H1 (cell line): ENCODE data around the gene ARHGEF7. TPM values are rescaled to one million over a fixed set of nuclear protein-coding genes. Genes with fewer than 3 reads are reported as not detected.

Source experiments
- CTCF ChIA-PET: fragments of 300-600 bp; sonication (Branson Sonifier 250); formaldehyde crosslinking; loops from one replicate; lab custom pipeline; 2021; ENCODE audit not compliant: partially characterized antibody; lab: Charles Lee
- POLR2A ChIA-PET: fragments of 300-600 bp; sonication (Branson Sonifier 250); formaldehyde crosslinking; loops from one replicate; lab custom pipeline; 2021; ENCODE audit warnings: inconsistent platforms; ENCODE audit not compliant: partially characterized antibody; lab: Charles Lee
- DNase-seq, 2 experiments: peaks; one replicate each; pipeline versions ENCODE4 v3.0.0 to v3.0.0-alpha.2; 2010 to 2022; ENCODE audit warnings: low spot score in 2 of 2, low read depth in 1 of 2, mixed read lengths in 1 of 2
- FAIRE-seq: peaks from 2 replicates; lab custom pipeline; 2011; peaks lifted over from hg19 to GRCh38; lab: Jason Lieb, UNC
- H2AFZ ChIP-seq: 2 replicates; pipeline ENCODE4 v1.8.1; 2012; ENCODE audit warnings: low read length, inconsistent platforms
- H2AK5ac ChIP-seq: 2 replicates; pipeline ENCODE4 v1.6.1; 2013; ENCODE audit warnings: low read depth, low read length
- H2BK120ac ChIP-seq: replicated peaks from 2 replicates; pipeline ENCODE3; 2013; ENCODE audit warnings: low read depth, low read length, inconsistent platforms
- H2BK12ac ChIP-seq: 2 replicates; pipeline ENCODE4 v1.6.1; 2013; ENCODE audit warnings: low read depth, low read length
- H2BK15ac ChIP-seq: 2 replicates; pipeline ENCODE4 v1.6.1; 2013; ENCODE audit warnings: low read length
- H2BK20ac ChIP-seq: 2 replicates; pipeline ENCODE4 v1.6.1; 2013; ENCODE audit warnings: low read length
- H2BK5ac ChIP-seq: 2 replicates; pipeline ENCODE4 v1.6.1; 2013; ENCODE audit warnings: low read depth, low read length
- H3K14ac ChIP-seq: 2 replicates; pipeline ENCODE4 v1.6.1; 2013; ENCODE audit warnings: inconsistent platforms; ENCODE audit not compliant: insufficient read length
- H3K18ac ChIP-seq: 2 replicates; pipeline ENCODE4 v1.6.1; 2013; ENCODE audit warnings: low read length; ENCODE audit errors: extremely low read depth
- H3K23ac ChIP-seq: 2 replicates; pipeline ENCODE4 v1.6.1; 2013; ENCODE audit warnings: inconsistent platforms; ENCODE audit not compliant: insufficient read length
- H3K23me2 ChIP-seq: 2 replicates; pipeline ENCODE4 v1.6.1; 2013; ENCODE audit warnings: low read depth, low read length
- H3K27ac ChIP-seq: 2 replicates; pipeline ENCODE4 v1.6.1; 2011; ENCODE audit warnings: low read depth, low read length, inconsistent platforms
- H3K27me3 ChIP-seq, 4 experiments: replicated peaks in 1 of 4; 1 replicate in 1 of 4; 2 replicates in 3 of 4; pipeline versions ENCODE4 v1.6.1 to v1.8.1; 2011 to 2013; ENCODE audit warnings: low read length in 3 of 4, mild to moderate bottlenecking in 3 of 4, inconsistent platforms in 2 of 4, mixed read lengths in 2 of 4, moderate library complexity in 1 of 4; ENCODE audit not compliant: control insufficient read depth in 3 of 4, insufficient read depth in 3 of 4; ENCODE audit errors: extremely low read depth in 1 of 4
- H3K36me3 ChIP-seq, 4 experiments: 2 replicates each; pipeline versions ENCODE4 v1.6.1 to v1.8.1; 2011 to 2013; ENCODE audit warnings: mild to moderate bottlenecking in 4 of 4, low read length in 3 of 4, moderate library complexity in 2 of 4, control low read depth in 1 of 4, inconsistent platforms in 1 of 4; ENCODE audit not compliant: insufficient read depth in 4 of 4, control insufficient read depth in 2 of 4
- H3K4ac ChIP-seq: replicated peaks from 2 replicates; pipeline ENCODE3; 2013; ENCODE audit warnings: low read length, low read depth, mixed read lengths, inconsistent platforms; ENCODE audit not compliant: insufficient read length
- H3K4me1 ChIP-seq, 4 experiments: replicated peaks in 1 of 4; 1 replicate in 1 of 4; 2 replicates in 3 of 4; pipeline versions ENCODE4 v1.6.1 to v1.8.1; 2011 to 2013; ENCODE audit warnings: low read length in 3 of 4, inconsistent platforms in 2 of 4, mixed read lengths in 1 of 4; ENCODE audit not compliant: insufficient read depth in 4 of 4, control insufficient read depth in 3 of 4
- H3K4me2 ChIP-seq, 2 experiments: 2 replicates each; pipeline versions ENCODE4 v1.6.1 to v1.8.1; 2011 to 2013; ENCODE audit warnings: low read depth in 2 of 2, low read length in 2 of 2, control low read depth in 1 of 2, inconsistent platforms in 1 of 2, mild to moderate bottlenecking in 1 of 2; ENCODE audit not compliant: insufficient read depth in 1 of 2
- H3K4me3 ChIP-seq, 4 experiments: fragments of 200-600, 300-600 bp in 1 of 4; sonication (generic), shearing (Covaris generic), sonication (Bioruptor Twin) in 1 of 4; 2 replicates each; pipeline versions ENCODE4 v1.5.1 to v1.8.1; 2011 to 2016; ENCODE audit warnings: low read length in 4 of 4, low read depth in 3 of 4, control low read depth in 2 of 4, inconsistent platforms in 2 of 4, mild to moderate bottlenecking in 2 of 4, mixed read lengths in 1 of 4, moderate library complexity in 1 of 4; ENCODE audit not compliant: insufficient read depth in 2 of 4; ENCODE audit errors: extremely low read depth in 1 of 4
- H3K56ac ChIP-seq: replicated peaks from 2 replicates; pipeline ENCODE3; 2013; ENCODE audit warnings: low read depth, mild to moderate bottlenecking, mixed read lengths, low read length, inconsistent platforms; ENCODE audit not compliant: insufficient read length
- H3K79me1 ChIP-seq: 2 replicates; pipeline ENCODE4 v1.6.1; 2013; ENCODE audit warnings: low read depth, low read length, control low read depth
- H3K79me2 ChIP-seq, 2 experiments: 2 replicates each; pipeline versions ENCODE4 v1.6.1 to v1.8.1; 2012 to 2013; ENCODE audit warnings: low read length in 2 of 2, mild to moderate bottlenecking in 2 of 2, inconsistent platforms in 1 of 2; ENCODE audit not compliant: insufficient read depth in 2 of 2, control insufficient read depth in 1 of 2
- H3K9ac ChIP-seq, 4 experiments: replicated peaks in 1 of 4; 1 replicate in 1 of 4; 2 replicates in 3 of 4; pipeline versions ENCODE4 v1.6.1 to v1.8.1; 2011 to 2013; ENCODE audit warnings: low read depth in 3 of 4, low read length in 3 of 4, control low read depth in 2 of 4, mild to moderate bottlenecking in 2 of 4, moderate library complexity in 2 of 4, inconsistent platforms in 1 of 4; ENCODE audit errors: extremely low read depth in 1 of 4
- H3K9me3 ChIP-seq, 2 experiments: 2 replicates each; pipeline versions ENCODE4 v1.6.1 to v1.8.1; 2012 to 2013; ENCODE audit warnings: mild to moderate bottlenecking in 2 of 2, moderate library complexity in 2 of 2, control low read depth in 1 of 2, inconsistent platforms in 1 of 2, low read depth in 1 of 2, low read length in 1 of 2, mixed read lengths in 1 of 2; ENCODE audit not compliant: insufficient read depth in 2 of 2
- H4K20me1 ChIP-seq, 2 experiments: replicated peaks in 1 of 2; 2 replicates each; pipeline versions ENCODE3 to v1.8.1; 2011 to 2013; ENCODE audit warnings: inconsistent platforms in 2 of 2, low read length in 2 of 2, mild to moderate bottlenecking in 1 of 2; ENCODE audit not compliant: insufficient read depth in 2 of 2, control insufficient read depth in 1 of 2
- H4K5ac ChIP-seq: 2 replicates; pipeline ENCODE4 v1.6.1; 2013; ENCODE audit warnings: low read length, low read depth, mixed read lengths, inconsistent platforms; ENCODE audit not compliant: insufficient read length
- H4K8ac ChIP-seq: 2 replicates; pipeline ENCODE4 v1.8.0; 2013; ENCODE audit warnings: mild to moderate bottlenecking, moderate library complexity, low read length, inconsistent platforms; ENCODE audit not compliant: insufficient read depth; ENCODE audit errors: extremely low read depth
- H4K91ac ChIP-seq: replicated peaks from 2 replicates; pipeline ENCODE3; 2013; ENCODE audit warnings: low read length, mixed read lengths, inconsistent platforms; ENCODE audit not compliant: insufficient read length
- CTCF ChIP-seq, 3 experiments: IDR thresholded peaks; 1 replicate in 2 of 3; 2 replicates in 1 of 3; pipeline versions ENCODE4 v1.5.1 to v1.6.1; 2011; ENCODE audit warnings: low read length in 3 of 3, mild to moderate bottlenecking in 3 of 3, inconsistent platforms in 2 of 3, low read depth in 1 of 3, moderate library complexity in 1 of 3; ENCODE audit not compliant: insufficient read depth in 1 of 3; ENCODE audit errors: control extremely low read depth in 1 of 3
- GABPA ChIP-seq: IDR thresholded peaks from 2 replicates; pipeline ENCODE4 v1.6.1; 2011; ENCODE audit warnings: mild to moderate bottlenecking, low read length, moderate library complexity, borderline replicate concordance; ENCODE audit not compliant: insufficient read depth
- NANOG ChIP-seq: IDR thresholded peaks from 2 replicates; pipeline ENCODE4 v1.6.1; 2011; ENCODE audit warnings: low read length, low read depth, mild to moderate bottlenecking, inconsistent platforms; ENCODE audit not compliant: insufficient read depth, poor library complexity, severe bottlenecking
- WGBS, 2 experiments: shearing (Covaris generic) in 1 of 2; methylation state at CpG; one replicate each; pipeline versions ENCODE4 v1.1.6 to v1.1.7; 2013 to 2015; ENCODE audit warnings: low lambda C conversion rate in 2 of 2, mixed read lengths in 2 of 2, inconsistent platforms in 1 of 2, low coverage in 1 of 2, missing lambda C conversion rate in 1 of 2; ENCODE audit not compliant: insufficient replicate concordance in 2 of 2, insufficient coverage in 1 of 2, insufficient read length in 1 of 2; ENCODE audit errors: extremely low coverage in 1 of 2, missing lambda C conversion rate in 1 of 2; 5-methylcytosine and 5-hydroxymethylcytosine counted together
- polyA plus RNA-seq, 7 experiments: library from polyadenylated mRNA; depleted of rRNA in 3 of 7; stranded (reverse) in 5 of 7; unstranded in 2 of 7; fragments of >200 nt in 5 of 7; fragments of 200-250 nt in 2 of 7; gene quantifications; 1 replicate in 5 of 7; 2 replicates in 1 of 7; 4 replicates in 1 of 7; pipeline versions ENCODE4 v1.2.1 to v1.2.3, GENCODE V29; 2011 to 2013; ENCODE audit warnings: missing spikeins in 2 of 7, mixed read lengths in 2 of 7
- total RNA-seq: library from RNA; stranded (reverse); fragmentation: NEBNext Ultra II Directional; extraction: Animal tissue kit (Norgen Biotek cat#: 25700); gene quantifications from 2 replicates; pipeline ENCODE4 v1.2.1, GENCODE V29; 2021

The ARHGEF7 gene
- total and polyA plus RNA-seq, 2 of the 8 experiments (the other 6 are each of a cell fraction or from before 2014, with no cell fraction given) = 26.2 to 56.5 TPM

GRCh38 chr13:111112196-111112595, 2.9 kb upstream of the ARHGEF7 start:
- H3K4ac ChIP-seq = no peak overlapping the region
- FAIRE-seq = no peak
- H3K23me2 ChIP-seq = peaks cover 12% of the 10 kb centered on the region
- no peak overlapping the region for H3K9ac ChIP-seq
- ChIA-PET POLR2A (no interaction called here), CTCF (interaction anchor here (1.5 to 1.9 kb wide), 2 partner anchors 44 to 45 kb away, joined by 5 to 9 read pairs; no protein-coding TSS in a partner anchor)
- H4K91ac ChIP-seq = no peak overlapping the region
- no peaks in the 10 kb centered on the region for H3K79me1 ChIP-seq
- peaks cover 0 to 3% (median 0%) of the 10 kb centered on the region in 4 experiments; a peak in 2 of 7 replicates for H3K4me1 ChIP-seq
- H3K14ac ChIP-seq = no peak overlapping the region
- H2BK12ac ChIP-seq = no peak overlapping the region
- 93% methylated on average over 9 of the region's 9 CpGs; no CpG with 5 or more reads in 1 of the 2 experiments for WGBS, 2 experiments
- H2AFZ ChIP-seq = no peak overlapping the region
- H3K27me3 ChIP-seq = peaks cover 7 to 42% (median 28%) of the 10 kb centered on the region in 4 experiments
- no peak overlapping the region for H2BK15ac ChIP-seq
- no peak overlapping the region for H3K56ac ChIP-seq
- no peak overlapping the region for H2BK5ac ChIP-seq
- H2AK5ac ChIP-seq = no peak overlapping the region
- no peak overlapping the region for H3K4me2 ChIP-seq
- H3K4me3 ChIP-seq = no peak overlapping the region
- no peak overlapping the region for H4K8ac ChIP-seq
- H3K36me3 ChIP-seq = no peaks in the 10 kb centered on the region
- H3K18ac ChIP-seq = no peak overlapping the region
- H4K5ac ChIP-seq = no peak overlapping the region
- H2BK120ac ChIP-seq = no peak overlapping the region
- H3K27ac ChIP-seq = no peak overlapping the region
- H3K9me3 ChIP-seq = no peaks in the 10 kb centered on the region; a peak in 1 of 4 replicates
- no peaks in the 10 kb centered on the region for H3K79me2 ChIP-seq
- H4K20me1 ChIP-seq = peaks cover 0 to 2% of the 10 kb centered on the region in 2 experiments
- H2BK20ac ChIP-seq = no peak overlapping the region
- no peak for DNase-seq
- H3K23ac ChIP-seq = no peak overlapping the region
- TF ChIP-seq NANOG (no peak), CTCF (IDR thresholded peaks at IDR 0.05; ENCODE audit: control extremely low read depth in 1 of 3, insufficient read depth in 1 of 3, low read depth in 1 of 3, low read length in 3 of 3) (no peak), GABPA (no peak)
